ENCODE results near the gene TAF6L.
A peak's percentile ranks its signal among the peaks of the same experiment; 100 is the strongest.

TAF6L gene

DNA sequence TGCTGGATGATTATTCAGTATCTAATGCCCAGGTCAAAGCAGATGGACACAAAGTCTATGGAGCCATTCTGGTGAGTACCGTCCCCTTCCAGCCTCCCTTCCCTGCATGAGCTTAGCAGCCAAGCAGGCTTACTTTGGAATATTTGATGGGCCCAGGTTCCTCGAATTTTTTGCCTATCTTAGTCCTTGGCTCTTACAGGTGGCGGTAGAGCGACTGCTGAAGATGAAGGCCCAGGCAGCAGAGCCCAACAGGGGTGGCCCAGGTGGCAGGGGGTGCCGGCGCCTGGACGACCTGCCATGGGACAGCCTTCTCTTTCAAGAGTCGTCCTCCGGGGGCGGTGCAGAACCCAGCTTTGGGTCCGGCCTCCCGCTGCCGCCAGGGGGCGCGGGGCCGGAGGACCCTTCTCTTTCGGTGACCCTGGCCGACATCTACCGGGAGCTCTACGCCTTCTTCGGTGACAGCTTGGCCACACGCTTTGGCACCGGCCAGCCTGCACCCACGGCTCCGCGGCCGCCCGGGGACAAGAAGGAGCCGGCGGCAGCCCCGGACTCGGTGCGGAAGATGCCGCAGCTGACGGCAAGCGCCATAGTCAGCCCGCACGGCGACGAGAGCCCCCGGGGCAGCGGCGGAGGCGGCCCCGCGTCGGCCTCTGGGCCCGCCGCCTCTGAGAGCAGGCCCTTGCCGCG is 15.3 kb downstream of the TAF6L start:
- FAIRE-seq (no peak), DNase-seq (ENCODE audit: insufficient read length, low spot score) (peak; percentile 78)
- 0 out of 2 replicates have a peak, but pooled peaks have one; percentile 9 for TF ChIP-seq POLR2A (IDR thresholded peaks at IDR 0.05; ENCODE audit: low read depth, low read length)

DNA sequence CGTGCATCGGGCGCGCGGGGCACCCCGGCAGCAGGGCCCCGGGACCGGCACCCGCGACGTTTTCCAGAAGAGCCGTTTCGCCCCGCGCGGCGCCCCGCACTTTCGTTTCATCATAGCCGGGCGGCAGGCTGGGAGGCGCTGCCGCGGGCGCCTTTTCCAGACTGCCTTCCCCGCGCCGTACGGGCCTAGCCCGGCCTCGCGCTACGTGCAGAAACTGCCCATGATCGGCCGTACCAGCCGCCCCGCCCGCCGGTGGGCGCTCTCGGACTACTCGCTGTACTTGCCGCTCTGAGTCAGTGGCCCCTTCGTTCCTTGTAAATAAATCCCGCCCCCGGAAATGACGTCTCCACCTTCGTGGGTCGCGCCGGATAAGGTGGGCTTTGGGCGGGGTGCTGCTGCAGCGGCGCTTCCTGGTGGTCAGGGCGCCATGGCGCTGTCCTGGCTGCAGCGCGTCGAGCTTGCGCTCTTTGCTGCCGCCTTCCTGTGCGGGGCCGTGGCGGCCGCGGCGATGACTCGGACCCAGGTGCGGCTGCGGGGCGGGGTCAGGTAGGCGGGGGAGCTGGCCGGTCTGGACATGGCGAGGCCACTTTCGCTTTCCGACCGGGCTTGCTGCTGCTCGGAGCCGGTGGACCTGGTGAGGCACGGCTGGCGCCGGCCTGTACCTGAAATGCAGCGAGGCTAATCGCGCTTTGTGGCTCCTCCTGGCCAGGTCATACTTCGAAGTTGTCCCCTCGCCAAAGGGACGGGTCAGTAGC is 16.0 kb downstream of the TAF6L start, which contains the start of gene TMEM179B:
TSS of gene TMEM179B (plus strand) at position 398 of the 755 bp plus-strand sequence. CDS start at position 428, 30 bp downstream.
- no peak for FAIRE-seq

DNA sequence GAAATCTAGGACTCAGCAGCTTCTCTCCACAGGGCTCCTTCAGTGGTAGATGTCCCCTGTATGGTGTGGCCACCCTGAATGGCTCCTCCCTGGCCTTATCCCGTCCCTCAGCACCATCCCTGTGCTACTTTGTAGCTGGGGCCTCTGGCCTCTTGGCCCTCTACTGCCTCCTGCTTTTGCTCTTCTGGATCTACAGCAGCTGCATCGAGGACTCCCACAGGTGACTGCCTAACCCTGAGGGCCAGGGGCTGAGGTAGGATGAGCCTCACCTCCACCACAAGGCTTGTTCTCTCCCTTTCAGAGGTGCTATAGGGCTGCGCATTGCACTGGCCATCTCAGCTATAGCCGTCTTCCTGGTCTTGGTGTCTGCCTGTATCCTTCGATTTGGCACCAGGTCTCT is 17.8 kb downstream of the TAF6L start:
- no peak for FAIRE-seq
- DNase-seq (ENCODE audit: insufficient read length, low spot score) = no peak

More for the DNA sequence above, 16.0 kb downstream of the TAF6L start, which contains the start of gene TMEM179B:
- DNase-seq (ENCODE audit: insufficient read length, low spot score) = peak; percentile 89
- TF ChIP-seq POLR2A (IDR thresholded peaks at IDR 0.05; ENCODE audit: low read depth, low read length) = peak; percentile 96

GRCh38 chr11:62789576-62789975 is 18.4 kb downstream of the TAF6L start:
- no peak for FAIRE-seq
- no peak for DNase-seq (ENCODE audit: insufficient read length, low spot score)

More for the DNA sequence above, 17.8 kb downstream of the TAF6L start:
- no peak for TF ChIP-seq POLR2A (IDR thresholded peaks at IDR 0.05; ENCODE audit: low read depth, low read length)

DNA sequence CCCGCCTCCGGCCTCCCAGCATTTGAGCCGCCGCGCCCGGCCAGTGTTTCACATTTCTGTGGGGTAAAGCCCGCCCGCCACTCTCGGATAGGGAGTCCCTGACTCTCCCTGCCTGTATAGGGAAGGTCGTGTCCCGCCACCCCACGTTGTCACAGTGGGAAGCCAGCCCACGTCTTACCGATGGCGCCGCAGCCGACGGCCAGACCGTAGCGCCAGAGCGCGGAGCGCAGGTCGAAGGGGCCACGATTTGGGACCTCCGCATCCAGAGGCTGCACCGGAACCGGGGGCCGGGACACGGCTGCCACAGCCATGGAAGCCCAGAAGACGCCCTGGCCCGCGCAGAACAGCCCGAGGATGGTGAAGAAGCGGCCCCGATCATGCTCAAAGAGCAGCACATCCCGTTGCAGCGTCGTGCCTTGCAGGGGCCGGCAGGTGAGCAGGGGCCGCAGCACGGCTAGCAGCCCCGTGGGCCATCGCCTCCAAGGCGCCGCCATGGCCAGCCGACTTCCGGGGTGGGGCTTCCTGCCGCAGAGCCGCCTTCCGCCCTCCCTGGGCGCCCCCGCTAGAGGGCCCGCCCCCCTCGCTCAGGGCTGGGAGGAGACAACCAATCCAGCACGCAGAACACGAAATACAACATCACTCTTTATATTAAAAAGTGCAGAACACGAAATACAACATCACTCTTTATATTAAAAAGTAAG is 20.5 kb downstream of the TAF6L start, which contains the start of gene TMEM223:
TSS of gene TMEM223 (minus strand) at position 506 of the 701 bp plus-strand sequence. CDS start at position 494, 12 bp downstream.
- no peak for FAIRE-seq
- peak; percentile 96 for TF ChIP-seq POLR2A (IDR thresholded peaks at IDR 0.05; ENCODE audit: low read depth, low read length)
- peak; percentile 75 for DNase-seq (ENCODE audit: insufficient read length, low spot score)

More at GRCh38 chr11:62789576-62789975, 18.4 kb downstream of the TAF6L start:
- TF ChIP-seq POLR2A (IDR thresholded peaks at IDR 0.05; ENCODE audit: low read depth, low read length) = no peak

GRCh38 chr11:62792202-62792575 is 21.0 kb downstream of the TAF6L start:
- FAIRE-seq (no peak), DNase-seq (ENCODE audit: insufficient read length, low spot score) (no peak)
- no peak for TF ChIP-seq POLR2A (IDR thresholded peaks at IDR 0.05; ENCODE audit: low read depth, low read length)

GRCh38 chr11:62794201-62794775 is 23.1 kb downstream of the TAF6L start:
- FAIRE-seq = no peak
- DNase-seq (ENCODE audit: insufficient read length, low spot score) = no peak
- TF ChIP-seq POLR2A (IDR thresholded peaks at IDR 0.05; ENCODE audit: low read depth, low read length) = no peak

- FAIRE-seq = no peak
- no peak for TF ChIP-seq POLR2A (IDR thresholded peaks at IDR 0.05; ENCODE audit: low read depth, low read length)
- no peak for DNase-seq (ENCODE audit: insufficient read length, low spot score)
Measured at GRCh38 chr11:62796281-62796680, 25.1 kb downstream of the TAF6L start.

DNA sequence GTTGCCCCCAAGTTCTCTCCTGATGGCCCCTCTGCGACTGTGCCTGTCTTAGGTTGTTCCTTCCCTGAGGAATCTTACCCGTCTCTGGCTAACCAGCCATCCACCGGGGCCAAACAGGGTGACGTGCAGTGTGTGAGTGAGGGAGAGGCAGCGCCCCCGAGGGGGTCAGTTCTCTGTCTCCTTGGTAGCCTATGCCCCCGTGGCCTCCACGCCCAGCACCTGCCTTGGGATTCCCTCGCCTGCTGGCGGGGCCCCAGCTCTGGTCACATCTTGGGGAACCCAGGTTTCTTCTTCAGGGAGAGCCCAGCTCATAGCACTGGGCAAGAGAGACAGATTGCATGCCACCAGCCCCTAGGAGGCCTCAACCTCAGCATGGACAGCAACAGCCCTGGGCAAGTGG is 28.3 kb downstream of the TAF6L start:
- no peak for TF ChIP-seq POLR2A (IDR thresholded peaks at IDR 0.05; ENCODE audit: low read depth, low read length)
- no peak for DNase-seq (ENCODE audit: insufficient read length, low spot score)
- FAIRE-seq = no peak

DNA sequence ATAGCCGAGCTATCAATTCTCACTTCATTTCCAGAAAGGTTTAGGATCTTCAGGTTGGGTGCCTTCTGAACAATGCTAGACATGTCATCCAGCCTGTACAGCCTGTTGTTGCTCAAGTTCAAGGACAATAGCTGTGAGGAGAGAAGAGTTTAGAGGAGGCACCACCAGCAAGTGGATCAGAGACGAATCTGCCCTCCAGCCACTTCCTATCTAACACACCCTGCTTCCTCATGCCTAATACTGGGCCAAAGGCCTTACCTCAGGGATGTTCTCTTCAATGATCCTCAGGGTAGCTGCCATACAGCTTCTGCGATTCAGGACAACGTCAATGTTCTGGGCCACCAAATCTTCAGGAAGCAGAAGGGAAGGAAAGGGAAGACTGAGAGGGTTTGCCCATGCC is 29.9 kb downstream of the TAF6L start:
- DNase-seq (ENCODE audit: insufficient read length, low spot score) = no peak
- FAIRE-seq = no peak
- no peak for TF ChIP-seq POLR2A (IDR thresholded peaks at IDR 0.05; ENCODE audit: low read depth, low read length)

GRCh38 chr11:62804310-62805075 is 33.3 kb downstream of the TAF6L start:
- peak; percentile 29 for DNase-seq (ENCODE audit: insufficient read length, low spot score)
- FAIRE-seq = no peak
- TF ChIP-seq POLR2A (IDR thresholded peaks at IDR 0.05; ENCODE audit: low read depth, low read length) = no peak

- no peak for FAIRE-seq
- DNase-seq (ENCODE audit: insufficient read length, low spot score) = peak; percentile 85
- peak; percentile 100 for TF ChIP-seq POLR2A (IDR thresholded peaks at IDR 0.05; ENCODE audit: low read depth, low read length)
Measured at GRCh38 chr11:62805076-62805892, 34.1 kb downstream of the TAF6L start, which contains the start of gene NXF1. Gene NXF1, minus strand, starts transcription at chr11:62805440. Its CDS starts 84 bp downstream, at chr11:62805356.
